ENCODE data around the gene MALT1.

DNA sequence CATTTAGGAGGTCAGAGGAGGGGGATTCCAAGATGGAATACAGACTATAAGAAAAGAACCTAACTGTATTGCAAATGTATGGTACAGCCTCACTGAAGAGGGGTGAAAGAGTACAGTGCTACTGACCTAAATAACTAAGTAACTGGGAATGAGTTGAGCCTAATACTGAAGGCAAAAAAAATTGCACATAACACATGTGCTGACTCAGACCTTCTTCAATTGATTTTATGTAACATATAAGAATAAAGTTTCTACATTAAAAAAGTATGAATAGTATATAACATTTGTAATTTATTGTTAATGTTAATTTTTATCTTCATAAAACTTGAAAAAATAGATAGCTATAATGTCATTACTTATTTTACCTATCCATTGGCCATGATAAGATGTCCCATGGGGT lies 41.7 kb downstream of the MALT1 start:
- TF ChIP-seq BHLHE40 (IDR thresholded peaks at IDR 0.05; ENCODE audit: low read depth, low read length) (no peak), NR3C1 (IDR thresholded peaks at IDR 0.05) (no peak)
- TF ChIP-seq, protein P1, sequence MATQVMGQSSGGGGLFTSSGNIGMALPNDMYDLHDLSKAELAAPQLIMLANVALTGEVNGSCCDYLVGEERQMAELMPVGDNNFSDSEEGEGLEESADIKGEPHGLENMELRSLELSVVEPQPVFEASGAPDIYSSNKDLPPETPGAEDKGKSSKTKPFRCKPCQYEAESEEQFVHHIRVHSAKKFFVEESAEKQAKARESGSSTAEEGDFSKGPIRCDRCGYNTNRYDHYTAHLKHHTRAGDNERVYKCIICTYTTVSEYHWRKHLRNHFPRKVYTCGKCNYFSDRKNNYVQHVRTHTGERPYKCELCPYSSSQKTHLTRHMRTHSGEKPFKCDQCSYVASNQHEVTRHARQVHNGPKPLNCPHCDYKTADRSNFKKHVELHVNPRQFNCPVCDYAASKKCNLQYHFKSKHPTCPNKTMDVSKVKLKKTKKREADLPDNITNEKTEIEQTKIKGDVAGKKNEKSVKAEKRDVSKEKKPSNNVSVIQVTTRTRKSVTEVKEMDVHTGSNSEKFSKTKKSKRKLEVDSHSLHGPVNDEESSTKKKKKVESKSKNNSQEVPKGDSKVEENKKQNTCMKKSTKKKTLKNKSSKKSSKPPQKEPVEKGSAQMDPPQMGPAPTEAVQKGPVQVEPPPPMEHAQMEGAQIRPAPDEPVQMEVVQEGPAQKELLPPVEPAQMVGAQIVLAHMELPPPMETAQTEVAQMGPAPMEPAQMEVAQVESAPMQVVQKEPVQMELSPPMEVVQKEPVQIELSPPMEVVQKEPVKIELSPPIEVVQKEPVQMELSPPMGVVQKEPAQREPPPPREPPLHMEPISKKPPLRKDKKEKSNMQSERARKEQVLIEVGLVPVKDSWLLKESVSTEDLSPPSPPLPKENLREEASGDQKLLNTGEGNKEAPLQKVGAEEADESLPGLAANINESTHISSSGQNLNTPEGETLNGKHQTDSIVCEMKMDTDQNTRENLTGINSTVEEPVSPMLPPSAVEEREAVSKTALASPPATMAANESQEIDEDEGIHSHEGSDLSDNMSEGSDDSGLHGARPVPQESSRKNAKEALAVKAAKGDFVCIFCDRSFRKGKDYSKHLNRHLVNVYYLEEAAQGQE (IDR thresholded peaks at IDR 0.05): no peak

Data from A549 (cell line).